ENCODE results near the gene ULK4.

GRCh38 chr3:41259449-41260062 lies 702.3 kb downstream of the ULK4 start:
- TF ChIP-seq CTCF (IDR thresholded peaks at IDR 0.05; ENCODE audit: insufficient read depth, low read length, poor library complexity, severe bottlenecking) (no peak), EZH2phosphoT487 (conservative IDR thresholded peaks at IDR 0.05; ENCODE audit: low read length) (no peak)

Data from SU-DHL-6 (cell line).